NCI-H1417 (cell line): ENCODE measurements around the gene TBC1D3.
"Not testable (repeated sequence)": the region's sequence is repeated elsewhere in the genome, so short reads cannot be mapped to it uniquely, and the experiment has no call there.

Experiments
- DNase-seq, 3 experiments: peaks; one replicate each; lab custom pipeline; 2025; lab: John Stamatoyannopoulos, UW

The TBC1D3 gene

DNA sequence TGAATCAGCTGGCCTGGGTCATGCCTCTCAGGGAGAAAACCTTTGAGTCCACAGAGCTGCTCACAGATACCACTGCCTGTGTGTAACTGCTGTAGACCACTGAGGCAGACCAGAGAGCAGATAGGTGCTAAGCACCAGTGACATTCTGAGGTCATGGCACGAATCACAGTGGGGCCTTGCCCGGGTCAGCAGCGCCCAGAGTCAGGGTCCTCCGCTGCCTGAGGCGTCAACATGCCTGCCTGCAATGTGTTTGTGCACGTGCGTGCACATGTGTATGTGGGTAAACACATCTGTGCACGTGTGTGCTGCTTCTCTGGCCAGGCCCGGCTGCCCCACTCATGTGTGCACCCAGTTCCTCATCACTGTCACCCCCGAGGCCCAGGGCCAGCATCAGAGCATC is at the start of gene TBC1D3:
TBC1D3 (minus strand) TSS at position 101 of the 400 bp plus-strand sequence. CDS start 1,526 bp downstream, outside the sequence.
- not testable (repeated sequence) for DNase-seq

DNA sequence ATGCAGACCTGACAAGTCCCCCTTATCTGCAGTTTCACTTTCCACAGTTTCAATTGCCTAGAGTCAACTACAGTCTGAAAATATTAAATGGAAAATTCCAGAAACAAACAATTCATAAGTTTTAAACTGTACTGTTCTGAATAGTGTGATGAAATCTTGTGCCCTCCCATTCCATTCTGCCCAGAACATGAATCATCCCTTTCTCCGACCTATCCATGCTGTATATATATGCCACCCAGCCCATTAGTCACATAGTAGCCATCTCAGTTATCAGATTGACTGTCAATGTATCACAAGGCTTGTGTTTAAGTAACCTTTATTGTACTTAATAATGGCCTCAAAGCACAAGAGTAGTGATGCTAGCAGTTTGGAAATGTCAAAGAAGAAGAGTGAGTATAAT is 40.4 kb upstream of the TBC1D3 start:
- DNase-seq = not testable (repeated sequence)

DNA sequence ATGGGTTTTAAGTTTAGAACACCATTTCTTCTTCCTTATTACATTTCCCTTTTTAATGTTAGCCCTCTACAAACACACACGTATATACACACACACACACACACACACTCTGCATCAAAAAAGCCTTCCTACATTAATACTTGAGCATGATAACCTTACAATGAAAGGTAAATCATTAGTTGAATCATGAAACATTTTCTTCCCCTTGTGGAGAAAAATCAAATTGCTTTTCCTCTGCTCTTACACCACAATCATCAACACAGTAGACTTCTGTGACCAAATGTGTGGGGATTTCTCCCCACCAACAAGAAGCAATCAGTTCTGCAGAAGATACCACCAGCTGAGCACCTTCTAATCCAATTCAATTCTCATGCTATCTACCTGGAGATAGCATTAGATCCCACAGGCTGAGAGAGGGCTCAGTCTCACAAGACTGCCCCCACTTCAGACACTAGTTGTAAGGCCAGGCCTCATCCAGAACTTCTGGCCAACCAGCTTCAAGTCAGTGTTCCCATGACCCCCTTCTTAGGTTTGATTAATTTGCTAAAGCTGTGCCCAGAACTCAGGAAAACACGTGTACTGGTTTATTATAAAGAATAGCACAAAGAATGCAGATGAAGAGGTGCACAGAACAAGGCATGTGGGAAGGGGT is 33.6 kb upstream of the TBC1D3 start:
- not testable (repeated sequence) for DNase-seq

DNA sequence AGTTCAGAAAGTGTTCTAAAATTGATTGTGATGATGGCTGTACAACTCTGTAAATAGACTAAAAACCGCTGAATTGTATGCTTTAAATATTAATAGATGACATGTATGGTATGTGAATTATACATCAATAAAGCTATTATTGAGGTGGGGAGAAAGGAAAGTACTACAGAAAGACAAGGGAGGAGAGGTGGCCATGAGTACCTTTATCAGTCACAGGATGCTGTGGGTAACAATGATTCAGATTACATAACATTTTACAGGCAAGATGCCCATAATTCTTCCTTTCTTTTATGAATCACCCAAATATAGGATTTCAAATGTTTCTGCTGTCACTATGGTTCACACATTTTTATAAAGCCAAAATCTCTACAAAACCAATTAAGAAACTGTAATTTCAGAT is 28.5 kb upstream of the TBC1D3 start:
- not testable (repeated sequence) for DNase-seq

DNA sequence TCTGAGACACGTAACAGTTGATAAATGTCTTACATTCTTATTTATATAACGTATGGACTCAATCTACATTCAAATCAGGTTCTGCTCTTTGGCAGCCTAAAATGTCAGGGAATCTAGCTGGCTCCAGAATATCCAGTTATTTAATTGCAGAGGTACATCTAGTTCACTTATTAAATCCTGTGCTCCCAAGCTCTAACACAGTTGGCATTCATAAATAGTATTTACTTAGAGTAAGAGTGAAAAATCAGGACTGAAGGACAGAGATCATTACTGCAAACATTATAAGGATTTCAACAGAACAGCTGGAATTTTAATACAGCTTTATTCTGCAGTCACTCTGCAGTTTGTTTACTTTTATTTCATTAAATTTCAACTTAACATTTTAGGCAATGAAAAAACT is 7.9 kb upstream of the TBC1D3 start:
- DNase-seq = not testable (repeated sequence)

DNA sequence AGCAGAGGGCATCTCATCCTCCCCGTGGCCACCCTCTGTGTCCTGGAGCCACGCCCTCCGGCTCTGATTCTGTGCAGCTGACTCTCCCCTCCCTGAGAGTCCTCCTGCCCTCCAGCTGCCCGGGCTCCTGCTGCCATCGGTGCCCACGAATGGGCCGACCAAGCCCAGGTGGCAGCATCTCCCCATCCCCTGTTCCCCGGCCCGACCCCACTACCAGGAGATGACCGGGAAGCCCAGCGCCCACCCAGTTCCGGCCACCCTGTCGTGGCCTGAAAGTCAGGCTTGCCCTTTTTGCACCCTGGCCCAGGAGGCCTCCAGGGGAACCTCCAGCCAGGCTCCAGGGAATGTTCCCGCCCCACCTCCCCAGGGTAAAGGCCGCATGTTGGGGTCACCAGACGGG is 57.5 kb downstream of the TBC1D3 start:
- DNase-seq = not testable (repeated sequence)
